GM21619 (cell line): ENCODE measurements around the gene ST7.

ENCODE experiments used
- ATAC-seq: cut with Tn5 transposase; IDR thresholded peaks from one replicate; pipeline ENCODE4 v1.9.1; 2021; ENCODE audit not compliant: unreplicated experiment

Gene ST7

GRCh38 chr7:117250245-117250644 lies 296.9 kb downstream of the ST7 start:
- ATAC-seq, result no peak

GRCh38 chr7:117250801-117251200 lies 297.5 kb downstream of the ST7 start:
- no peak for ATAC-seq

- peak; percentile 65 for ATAC-seq
Measured at GRCh38 chr7:117251687-117252086, 298.4 kb downstream of the ST7 start.

- ATAC-seq, result no peak
Measured at GRCh38 chr7:117259615-117260014, 306.3 kb downstream of the ST7 start.

GRCh38 chr7:117262546-117262945 lies 309.2 kb downstream of the ST7 start:
- no peak for ATAC-seq

GRCh38 chr7:117264716-117265115 lies 311.4 kb downstream of the ST7 start:
- ATAC-seq, result no peak

- ATAC-seq, result no peak
Measured at GRCh38 chr7:117269417-117269816, 316.1 kb downstream of the ST7 start.

GRCh38 chr7:117269886-117270285 lies 316.6 kb downstream of the ST7 start:
- ATAC-seq, result no peak

GRCh38 chr7:117270371-117270770 lies 317.1 kb downstream of the ST7 start:
- no peak for ATAC-seq

- no peak for ATAC-seq
Measured at GRCh38 chr7:117271566-117271965, 318.3 kb downstream of the ST7 start.

- ATAC-seq, result no peak
Measured at GRCh38 chr7:117272017-117272759, 318.9 kb downstream of the ST7 start.

GRCh38 chr7:117273325-117273724 lies 320.0 kb downstream of the ST7 start:
- ATAC-seq, result no peak

- no peak for ATAC-seq
Measured at GRCh38 chr7:117273814-117274225, 320.5 kb downstream of the ST7 start.

- ATAC-seq, result no peak
Measured at GRCh38 chr7:117274951-117275350, 321.6 kb downstream of the ST7 start.

- ATAC-seq, result no peak
Measured at GRCh38 chr7:117277576-117277975, 324.3 kb downstream of the ST7 start.

- ATAC-seq, result no peak
Measured at GRCh38 chr7:117278040-117278439, 324.7 kb downstream of the ST7 start.

- ATAC-seq, result no peak
Measured at GRCh38 chr7:117279203-117279602, 325.9 kb downstream of the ST7 start.
